Measurements from ENCODE around the gene GALNS. TPM values are rescaled to one million over a fixed set of nuclear protein-coding genes. Genes with fewer than 3 reads are reported as not detected.

GALNS gene
- total and polyA plus RNA-seq, 2 of the 13 experiments (the other 11 are each of a cell fraction or from before 2014, with no cell fraction given), result 9.2 to 9.8 TPM

- TF ChIP-seq, protein P1, sequence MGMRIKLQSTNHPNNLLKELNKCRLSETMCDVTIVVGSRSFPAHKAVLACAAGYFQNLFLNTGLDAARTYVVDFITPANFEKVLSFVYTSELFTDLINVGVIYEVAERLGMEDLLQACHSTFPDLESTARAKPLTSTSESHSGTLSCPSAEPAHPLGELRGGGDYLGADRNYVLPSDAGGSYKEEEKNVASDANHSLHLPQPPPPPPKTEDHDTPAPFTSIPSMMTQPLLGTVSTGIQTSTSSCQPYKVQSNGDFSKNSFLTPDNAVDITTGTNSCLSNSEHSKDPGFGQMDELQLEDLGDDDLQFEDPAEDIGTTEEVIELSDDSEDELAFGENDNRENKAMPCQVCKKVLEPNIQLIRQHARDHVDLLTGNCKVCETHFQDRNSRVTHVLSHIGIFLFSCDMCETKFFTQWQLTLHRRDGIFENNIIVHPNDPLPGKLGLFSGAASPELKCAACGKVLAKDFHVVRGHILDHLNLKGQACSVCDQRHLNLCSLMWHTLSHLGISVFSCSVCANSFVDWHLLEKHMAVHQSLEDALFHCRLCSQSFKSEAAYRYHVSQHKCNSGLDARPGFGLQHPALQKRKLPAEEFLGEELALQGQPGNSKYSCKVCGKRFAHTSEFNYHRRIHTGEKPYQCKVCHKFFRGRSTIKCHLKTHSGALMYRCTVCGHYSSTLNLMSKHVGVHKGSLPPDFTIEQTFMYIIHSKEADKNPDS (CRISPR knock-in tag; IDR thresholded peaks at IDR 0.05), result no peak
- TF ChIP-seq PRPF4 (IDR thresholded peaks at IDR 0.05; ENCODE audit: low read depth, low read length, poor library complexity, severe bottlenecking) (no peak), ZFP91 (CRISPR knock-in tag; IDR thresholded peaks at IDR 0.05; ENCODE audit: borderline replicate concordance) (no peak), LCORL (IDR thresholded peaks at IDR 0.05) (no peak), LCORL (CRISPR knock-in tag; IDR thresholded peaks at IDR 0.05) (no peak), NFE2L2 (IDR thresholded peaks at IDR 0.05; ENCODE audit: low read length) (no peak), SOX13 (IDR thresholded peaks at IDR 0.05) (no peak), SOX13 (CRISPR knock-in tag; conservative IDR thresholded peaks at IDR 0.05 in 1 of 2, IDR thresholded peaks at IDR 0.05 in 1 of 2) (no peak), ZNF280D (CRISPR knock-in tag; IDR thresholded peaks at IDR 0.05) (no peak), GATAD2A (CRISPR knock-in tag; IDR thresholded peaks at IDR 0.05) (no peak), PITX1 (CRISPR knock-in tag; IDR thresholded peaks at IDR 0.05) (no peak), ZNF775 (CRISPR knock-in tag; IDR thresholded peaks at IDR 0.05; ENCODE audit: borderline replicate concordance) (no peak), GTF3A (CRISPR knock-in tag; conservative IDR thresholded peaks at IDR 0.05) (no peak)
These were observed 5.1 kb downstream of the GALNS start (continued) for GRCh38 chr16:88851616-88852015.
